NCI-H2227 (cell line): ENCODE results near the gene UBE2L3.
"Not testable (repeated sequence)": the region's sequence is repeated elsewhere in the genome, so short reads cannot be mapped to it uniquely, and the experiment has no call there.

Source experiments
- DNase-seq: peaks from one replicate; lab custom pipeline; 2025; ENCODE audit not compliant: unreplicated experiment; lab: John Stamatoyannopoulos, UW

Gene UBE2L3

DNA sequence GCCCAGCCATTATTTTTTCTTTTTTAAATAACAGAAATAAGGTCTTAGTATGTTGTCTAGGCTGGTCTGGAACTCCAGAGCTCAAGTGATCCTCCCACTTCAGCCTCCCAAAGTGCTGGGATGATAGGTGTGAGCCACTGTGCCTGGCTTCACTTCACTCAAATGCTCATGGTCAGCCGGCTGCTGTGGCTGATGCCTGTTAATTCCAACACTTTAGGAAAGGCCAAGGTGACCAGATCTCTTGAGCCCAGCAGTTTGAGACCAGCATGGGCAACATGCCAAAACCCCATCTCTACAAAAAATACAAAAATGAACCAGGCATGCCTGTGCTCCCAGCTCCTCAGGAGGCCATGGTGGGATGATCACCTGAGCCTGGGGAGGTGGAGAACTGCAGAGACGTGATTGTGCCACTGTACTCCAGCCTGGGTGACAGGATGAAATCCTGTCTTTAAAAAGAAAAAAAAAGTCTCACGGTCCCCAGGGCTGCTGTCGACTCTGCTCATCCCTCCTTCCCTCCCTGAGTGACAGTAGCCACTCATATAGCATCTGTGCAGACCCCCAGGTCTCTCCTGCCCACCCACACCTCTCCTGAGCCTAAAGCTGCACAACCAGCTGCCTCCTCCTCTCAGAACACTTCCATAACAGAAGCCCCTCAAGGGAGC is 58.7 kb downstream of the UBE2L3 start:
- no peak for DNase-seq

DNA sequence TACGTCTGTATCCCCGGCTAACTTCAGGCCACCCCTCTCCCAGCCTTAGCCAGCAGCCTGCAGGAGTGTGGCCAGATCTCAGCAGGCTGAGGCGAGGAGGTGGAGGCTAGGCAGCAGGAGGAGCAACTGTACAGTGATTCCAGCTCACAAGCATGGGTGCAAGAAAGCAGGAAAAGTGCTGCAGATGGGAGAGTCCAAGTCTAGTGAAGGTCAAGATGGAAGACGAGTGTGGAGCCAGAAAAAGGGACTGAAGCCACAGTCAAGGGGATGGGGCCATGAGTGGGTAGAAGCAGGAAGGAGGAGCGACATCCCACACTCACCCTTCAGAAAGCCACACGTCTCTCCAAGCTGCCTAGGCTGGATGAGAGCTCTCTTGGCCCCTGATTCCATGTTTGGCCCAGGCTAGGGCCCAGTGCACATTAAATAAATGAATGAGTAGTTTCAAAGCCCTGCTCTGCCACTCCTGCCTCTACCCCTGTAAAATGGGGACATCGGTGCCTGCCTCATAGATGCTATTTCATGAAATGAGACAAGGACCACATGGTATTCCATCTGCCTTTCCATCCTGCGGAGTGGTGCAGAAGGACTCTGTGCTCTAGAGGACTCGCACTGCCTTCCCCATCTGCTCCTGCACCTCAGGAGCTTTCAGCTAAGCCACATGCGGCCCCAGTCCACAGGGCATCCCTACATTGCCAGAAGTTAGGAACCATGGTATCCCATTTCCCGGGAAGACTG is 59.4 kb downstream of the UBE2L3 start:
- no peak for DNase-seq

DNA sequence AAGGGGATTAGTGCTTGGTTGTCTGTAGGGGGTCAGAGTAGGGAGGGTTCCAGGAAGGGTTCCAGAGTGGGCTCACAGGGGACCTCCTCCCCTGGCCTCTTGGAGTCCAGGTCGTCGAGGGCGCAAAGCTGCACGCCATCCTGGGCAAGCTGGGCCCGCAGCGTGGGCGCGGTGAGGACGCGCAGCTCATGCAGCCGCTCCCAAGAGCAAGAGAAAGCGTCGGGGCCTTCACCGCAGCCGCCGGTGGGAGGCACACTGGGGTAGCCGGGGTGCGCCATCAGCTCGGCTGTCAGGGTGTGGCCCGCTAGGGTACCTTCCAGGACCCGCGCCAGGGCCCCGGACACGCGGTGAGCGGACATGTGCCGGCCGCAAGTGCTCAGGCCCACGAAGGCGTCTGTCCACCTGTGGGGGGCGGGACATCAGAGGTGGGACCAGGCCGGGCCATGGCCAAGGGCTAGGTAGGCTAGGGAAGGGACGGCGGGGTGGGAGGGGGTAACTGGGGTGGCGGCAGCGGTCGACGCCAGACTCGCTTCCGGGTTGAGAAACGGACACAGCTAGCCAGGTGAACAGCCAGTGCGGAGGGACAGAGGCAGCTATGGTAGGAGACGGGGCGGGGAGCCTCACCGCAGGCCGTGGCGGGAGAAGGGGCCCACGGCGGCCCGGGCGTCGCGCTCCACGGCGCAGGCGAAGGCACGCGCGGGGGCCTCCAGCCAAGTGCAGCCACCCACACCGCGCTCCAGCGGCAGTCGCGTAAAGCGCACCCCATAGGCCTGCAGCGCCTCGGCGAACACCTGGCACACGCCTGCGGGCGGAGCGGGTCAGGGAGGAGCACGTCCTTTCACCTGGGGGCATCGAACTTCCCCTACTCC is 61.1 kb downstream of the UBE2L3 start:
- no peak for DNase-seq

DNA sequence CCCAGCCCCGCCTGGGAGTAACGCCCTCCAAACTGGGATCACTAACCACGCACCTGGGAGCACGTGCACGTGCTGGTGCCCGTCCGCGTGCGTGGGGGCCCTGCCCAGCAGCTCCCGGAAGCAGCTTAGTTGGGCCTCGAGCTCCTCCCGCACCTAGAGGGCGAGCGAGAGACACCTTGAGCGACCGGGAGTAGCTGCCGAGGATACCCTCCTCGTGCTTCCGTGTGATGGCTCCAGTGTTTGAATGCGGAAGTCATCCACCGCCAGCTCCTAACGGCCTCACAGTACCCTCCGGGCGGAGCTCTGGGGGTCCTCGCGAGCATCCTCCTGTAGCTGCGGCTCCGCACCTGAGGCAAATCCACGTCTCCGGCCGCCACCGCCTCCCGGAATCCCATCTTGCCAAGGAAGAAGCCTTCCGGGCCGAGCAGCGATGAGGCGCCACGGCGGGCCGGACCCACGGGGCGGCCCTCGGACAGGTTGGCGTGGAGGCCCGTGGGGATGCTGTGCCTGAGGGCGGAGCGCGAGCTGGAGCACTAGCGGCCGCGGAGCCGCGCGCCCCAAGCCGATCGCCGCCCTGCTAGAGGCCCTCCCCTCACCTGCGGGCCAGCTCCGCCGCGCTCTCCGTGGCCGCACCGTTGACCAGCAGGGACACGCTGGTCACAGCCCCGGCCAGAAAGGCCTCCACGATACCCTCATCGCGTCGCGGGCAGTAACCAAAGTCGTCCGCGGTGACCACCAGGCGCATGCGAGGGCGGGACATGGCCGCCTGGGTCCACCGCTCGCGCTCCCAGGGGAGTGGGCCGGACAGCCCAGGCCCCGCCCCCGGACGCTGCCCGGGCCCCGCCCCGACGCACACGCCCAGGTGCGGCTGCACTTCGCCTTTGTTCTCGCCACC is 62.0 kb downstream of the UBE2L3 start, which contains the start of gene YDJC:
Gene YDJC (minus strand): TSS at position 768 of the 895 bp plus-strand sequence. CDS start 8 bp downstream, at position 760.
- peak; percentile 97 for DNase-seq

DNA sequence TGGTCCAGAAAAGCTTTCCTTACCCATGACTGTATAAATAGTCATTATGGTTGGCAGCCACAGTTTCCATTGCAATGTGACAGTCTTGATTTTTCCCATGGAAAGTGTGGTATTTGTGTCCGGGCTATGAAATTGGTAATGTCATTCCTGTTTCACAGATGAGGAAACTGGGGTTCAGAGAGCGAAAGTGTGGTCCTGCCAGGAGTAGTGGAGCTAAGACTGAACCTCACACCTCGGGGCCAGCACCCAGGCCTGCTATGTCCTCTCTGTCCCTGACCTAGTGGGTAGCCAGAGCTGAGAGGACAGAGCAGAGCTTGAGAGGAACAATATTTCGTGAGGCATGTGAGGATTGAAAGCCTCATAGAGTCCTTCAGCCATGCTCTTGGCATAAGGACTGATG is 63.5 kb downstream of the UBE2L3 start:
- no peak for DNase-seq

DNA sequence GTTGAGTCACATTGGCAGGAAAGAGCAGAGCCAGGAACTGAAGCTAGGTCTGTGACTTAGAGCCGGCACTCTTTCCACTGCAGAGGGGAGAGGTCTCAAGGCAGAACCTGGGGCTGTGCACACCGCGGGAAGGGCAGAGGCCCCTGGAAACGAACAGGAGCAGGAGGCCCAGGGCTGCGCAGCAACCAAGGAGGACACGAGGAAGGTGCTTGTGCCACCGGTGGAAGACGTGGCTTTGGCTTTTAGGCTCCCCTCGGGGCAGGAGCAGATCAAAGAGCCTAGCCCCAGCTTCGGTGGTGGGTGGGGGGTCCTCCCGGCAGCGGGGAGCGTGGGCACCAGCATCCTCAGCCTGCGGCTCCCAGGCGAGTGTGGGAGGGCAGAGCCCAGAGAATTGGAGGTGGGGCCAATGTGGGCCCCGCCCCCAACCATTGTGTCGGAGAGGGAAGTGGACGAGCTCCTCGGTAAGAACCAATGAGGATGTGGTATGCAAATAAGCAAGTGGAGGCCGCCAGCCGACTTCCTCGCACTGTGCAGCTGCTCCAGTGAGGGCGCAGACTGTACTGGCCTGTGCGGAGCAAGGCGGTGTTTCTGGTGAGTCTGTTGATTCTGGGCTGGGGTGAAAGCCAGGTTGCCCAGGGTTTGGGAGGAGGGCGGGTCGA is 64.9 kb downstream of the UBE2L3 start, which contains the start of gene CCDC116:
Gene CCDC116 (plus strand): TSS at position 524 of the 659 bp plus-strand sequence. CDS start 422 bp downstream, outside the sequence.
- DNase-seq = peak; percentile 21

DNA sequence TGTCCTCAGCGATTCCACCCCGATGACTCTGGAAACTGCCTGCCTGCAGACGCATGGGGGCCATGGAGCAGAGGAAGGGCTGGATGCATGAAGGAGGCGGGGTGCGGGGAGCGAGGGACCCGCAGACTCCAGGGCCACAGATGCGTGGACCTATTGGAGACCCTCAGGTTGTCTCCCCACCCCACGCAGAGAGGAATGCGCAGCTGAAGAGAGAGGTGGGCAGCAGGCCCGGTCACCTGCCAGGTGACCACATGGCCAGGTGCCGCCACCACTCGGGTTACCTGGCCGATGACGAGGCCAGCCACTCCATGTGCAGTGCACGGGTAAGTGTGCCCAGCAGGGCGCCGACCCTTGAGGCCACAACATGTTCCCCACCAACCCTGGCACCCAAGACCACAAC is 65.4 kb downstream of the UBE2L3 start:
- no peak for DNase-seq

DNA sequence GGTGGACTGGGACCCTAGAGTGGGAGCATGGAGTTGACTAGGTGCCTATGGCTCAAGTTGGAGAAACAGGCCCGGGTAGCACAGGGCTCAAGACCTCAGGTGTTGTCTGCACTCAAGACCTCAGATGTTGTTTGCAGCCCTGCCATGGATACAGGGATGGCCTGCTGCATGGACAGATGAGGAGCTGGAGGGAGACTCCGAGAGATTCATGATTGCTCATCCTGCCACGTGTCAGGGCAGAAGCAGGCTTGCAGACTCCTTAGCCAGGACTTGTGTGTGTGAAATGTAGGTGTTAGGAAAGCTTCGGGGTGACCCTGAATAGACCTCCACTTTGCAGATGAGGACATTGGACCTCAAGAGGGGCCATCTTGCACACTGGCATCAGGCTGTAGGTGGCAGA is 66.0 kb downstream of the UBE2L3 start:
- no peak for DNase-seq

DNA sequence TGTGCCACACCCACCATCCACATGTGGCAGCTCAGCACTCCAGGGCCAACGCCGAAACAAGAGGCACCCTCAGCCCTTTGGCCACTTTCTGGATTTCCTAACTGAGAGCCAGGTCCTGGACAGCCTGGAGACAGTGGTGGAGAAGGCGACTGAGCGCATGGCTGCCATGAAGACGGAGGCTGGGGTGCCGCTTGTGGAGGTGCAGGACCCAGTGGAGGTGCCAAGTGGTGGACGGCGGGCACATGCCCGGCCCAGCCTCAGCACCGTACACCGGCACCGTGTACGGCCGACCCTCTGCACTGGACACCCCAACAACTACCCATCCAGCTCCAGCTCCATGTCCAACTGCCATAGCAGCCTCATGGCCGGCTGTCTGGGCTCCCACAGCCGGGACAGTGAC is 66.6 kb downstream of the UBE2L3 start:
- no peak for DNase-seq

DNA sequence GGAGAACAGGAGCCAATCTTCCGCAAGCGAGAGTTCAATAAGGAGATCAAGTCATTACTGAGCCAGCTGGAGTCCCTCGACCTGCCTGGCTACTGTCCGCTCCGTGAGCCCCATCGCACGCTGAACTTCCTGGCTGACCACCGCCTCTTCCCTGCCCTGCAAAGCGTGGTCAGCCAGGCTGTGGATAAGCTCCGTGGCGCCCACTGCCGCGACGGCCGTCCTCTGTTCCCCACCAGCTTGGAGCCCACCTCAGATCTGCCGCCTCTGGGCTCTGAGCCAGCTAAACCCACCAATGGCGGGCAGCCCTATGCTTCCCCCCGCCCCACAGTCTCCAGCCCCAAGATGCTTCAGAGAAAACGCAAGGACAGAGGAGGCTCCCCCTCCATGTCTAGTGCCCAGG is 67.3 kb downstream of the UBE2L3 start:
- no peak for DNase-seq

DNA sequence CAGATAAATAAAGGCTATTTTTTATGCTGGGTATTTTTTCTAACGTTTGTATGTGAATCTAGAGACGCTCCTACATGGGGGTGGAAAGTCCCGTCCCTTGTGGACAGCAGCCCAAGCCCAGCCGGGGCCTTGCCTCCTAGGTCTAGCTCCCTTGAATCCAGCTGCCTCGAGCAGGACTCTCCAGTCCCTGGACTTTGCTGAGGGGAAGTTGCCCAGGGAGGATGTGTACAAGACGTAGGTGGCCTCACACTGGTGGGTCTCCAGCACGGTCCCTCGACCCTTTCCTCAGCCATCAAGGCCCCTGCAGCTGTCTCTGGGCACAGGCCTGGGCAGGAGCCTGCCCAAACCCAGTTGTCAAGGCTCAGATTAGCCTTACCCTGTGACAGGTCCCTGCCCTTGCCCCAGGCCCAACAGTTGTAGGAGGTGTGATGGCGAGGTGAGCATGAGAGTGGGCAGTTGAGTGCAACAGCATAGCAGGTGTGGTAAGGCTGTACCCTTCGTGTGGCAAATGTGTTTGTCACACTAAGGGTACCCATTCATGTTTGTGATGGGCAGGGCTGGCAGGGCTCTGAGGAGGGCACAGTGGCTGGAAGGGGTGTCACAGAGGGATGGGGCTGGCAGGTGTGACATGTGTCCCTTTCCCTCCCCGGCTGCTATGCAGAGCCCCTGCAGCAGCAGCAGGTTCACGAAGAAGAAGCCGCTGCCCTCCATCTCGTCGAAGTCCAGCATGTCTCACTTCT is 68.4 kb downstream of the UBE2L3 start:
- DNase-seq = no peak

DNA sequence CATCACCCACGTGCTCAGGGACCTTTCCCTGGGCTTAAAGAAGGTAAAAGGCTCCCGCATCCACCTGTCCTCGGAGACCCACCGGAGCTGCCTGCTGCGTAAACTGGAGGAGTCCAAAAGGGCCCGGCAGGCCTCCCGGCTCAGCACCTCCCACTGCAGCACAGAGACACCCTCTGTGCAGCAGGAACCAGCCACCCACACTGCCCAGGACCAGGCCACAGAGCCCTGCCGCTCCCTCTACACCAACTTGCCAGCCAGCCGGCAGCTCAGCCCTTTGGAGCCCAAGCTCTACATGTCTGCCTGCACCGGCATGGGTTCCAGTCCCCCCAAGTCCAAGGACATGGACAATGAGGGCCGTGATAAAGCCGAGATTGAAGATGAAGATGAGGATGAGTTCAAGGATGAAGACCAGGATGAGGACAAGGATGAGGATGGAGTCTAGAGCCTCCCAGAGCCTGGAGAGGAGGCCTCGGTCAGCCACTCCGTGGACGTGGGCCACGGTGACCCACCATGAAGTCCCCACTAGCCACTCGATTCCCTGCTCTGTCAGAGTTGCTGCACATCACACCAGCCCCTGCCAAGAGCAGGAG is 69.2 kb downstream of the UBE2L3 start:
- DNase-seq = no peak

DNA sequence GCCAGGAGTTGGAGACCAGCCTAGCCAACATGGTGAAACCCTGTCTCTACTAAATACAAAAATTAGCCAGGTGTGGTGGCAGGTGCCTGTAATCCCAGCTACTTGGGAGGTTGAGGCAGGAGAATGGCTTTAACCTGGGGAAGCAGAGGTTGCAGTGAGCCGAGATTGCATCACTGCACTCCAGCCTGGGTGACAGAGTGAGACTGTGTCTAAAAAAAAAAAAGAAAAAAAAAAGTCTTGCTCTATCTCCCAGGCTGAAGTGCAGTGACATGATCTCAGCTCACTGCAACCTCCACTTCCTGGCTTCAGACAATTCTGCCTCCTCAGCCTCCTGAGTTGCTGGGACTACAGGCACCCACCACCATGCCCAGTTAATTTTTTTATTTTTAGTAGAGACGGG is 69.9 kb downstream of the UBE2L3 start:
- not testable (repeated sequence) for DNase-seq

DNA sequence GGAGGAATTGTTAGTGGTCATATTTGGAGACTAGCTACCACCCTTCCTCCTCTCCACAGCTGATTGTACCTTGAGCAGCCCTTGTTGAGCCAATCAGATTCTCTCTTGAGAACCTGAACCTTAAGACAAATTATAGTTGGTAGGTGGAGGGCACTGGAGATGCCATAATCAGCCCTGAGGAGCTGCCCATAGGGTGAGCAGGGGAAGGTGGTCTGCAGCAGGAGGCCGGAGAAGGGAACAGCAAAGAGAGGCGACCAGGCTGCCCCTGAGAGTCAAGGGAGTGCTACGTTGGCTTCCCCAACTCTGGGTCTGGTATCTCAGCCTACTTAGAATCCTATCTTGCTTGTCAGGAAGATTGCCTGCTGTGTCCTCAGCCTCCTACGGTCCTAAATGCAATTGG is 71.8 kb downstream of the UBE2L3 start:
- DNase-seq = no peak

DNA sequence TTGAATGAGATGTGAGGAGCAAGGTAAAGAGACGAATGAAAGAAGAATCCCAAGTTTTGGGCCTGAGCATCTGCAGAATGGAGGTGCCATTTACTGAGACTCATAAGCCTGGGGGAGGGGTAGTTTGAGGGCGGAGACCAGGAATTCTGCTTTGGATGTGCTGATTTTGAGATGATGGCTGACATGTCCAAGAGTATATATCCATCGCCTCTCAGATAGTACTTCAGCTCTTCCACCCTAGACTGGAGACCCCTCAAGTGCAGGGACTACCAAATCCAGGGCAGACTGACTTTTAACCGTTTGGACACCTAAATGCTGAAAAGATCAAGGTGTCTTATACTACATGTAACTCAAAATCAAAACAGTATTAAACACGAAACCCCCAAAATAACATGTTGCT is 73.3 kb downstream of the UBE2L3 start:
- DNase-seq = no peak

DNA sequence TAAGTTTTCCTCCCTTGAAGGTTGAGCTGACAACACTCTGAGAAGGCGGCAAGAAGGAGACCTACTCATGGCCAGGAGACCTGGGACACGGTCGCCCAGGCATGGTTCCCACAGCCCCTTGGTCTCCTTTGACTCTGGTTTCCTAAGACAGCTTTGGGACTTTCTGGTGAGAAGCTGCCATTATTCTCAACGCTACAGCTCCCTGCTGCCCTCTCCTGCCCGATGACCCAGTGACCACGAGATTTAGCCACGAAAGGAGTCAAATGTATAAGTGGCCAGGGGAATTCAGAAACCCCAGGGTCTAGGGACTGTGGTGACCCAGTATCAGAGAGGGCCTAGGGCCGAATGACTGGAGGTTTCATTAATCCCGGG is 73.9 kb downstream of the UBE2L3 start:
- peak; percentile 35 for DNase-seq

DNA sequence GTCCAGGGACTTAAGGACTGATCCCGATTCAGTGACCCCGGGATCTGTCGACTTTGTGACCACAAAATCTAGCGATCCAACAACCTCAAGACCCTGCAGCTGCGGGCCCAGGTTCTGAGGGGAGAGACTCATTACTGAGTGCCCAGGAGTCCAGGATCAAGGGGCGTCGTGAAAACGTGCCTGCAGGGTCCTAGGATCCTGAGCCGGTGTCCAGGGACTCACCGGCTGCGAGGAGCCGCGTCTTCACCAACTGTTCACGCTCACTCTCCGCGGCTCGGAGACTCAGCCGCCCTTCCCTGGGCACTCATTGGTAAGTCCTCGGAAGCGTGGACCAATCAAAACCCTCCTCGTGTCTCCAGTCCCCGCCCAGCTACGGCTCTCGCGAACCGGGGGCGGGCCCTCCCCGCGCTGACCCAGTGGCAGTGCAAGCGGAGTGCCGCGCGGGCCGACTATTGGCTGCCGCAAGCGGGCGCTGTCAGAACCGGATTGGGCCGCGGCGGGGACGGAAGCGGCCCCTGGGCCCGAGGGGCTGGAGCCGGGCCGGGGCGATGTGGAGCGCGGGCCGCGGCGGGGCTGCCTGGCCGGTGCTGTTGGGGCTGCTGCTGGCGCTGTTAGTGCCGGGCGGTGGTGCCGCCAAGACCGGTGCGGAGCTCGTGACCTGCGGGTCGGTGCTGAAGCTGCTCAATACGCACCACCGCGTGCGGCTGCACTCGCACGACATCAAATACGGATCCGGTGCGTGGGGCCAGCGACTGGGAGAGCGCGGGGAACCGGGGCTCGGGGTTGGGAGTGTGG is 74.5 kb downstream of the UBE2L3 start, which contains the start of gene SDF2L1:
Gene SDF2L1 (plus strand): TSS at position 514 of the 795 bp plus-strand sequence. CDS start 35 bp downstream, at position 549.
- DNase-seq = peak; percentile 99
